Mucosa of descending colon (tissue), 3 donors: ENCODE results near the gene RASSF5. TPM values are rescaled to one million over a fixed set of nuclear protein-coding genes. Genes with fewer than 3 reads are reported as not detected.

Experiments used
- ATAC-seq: fragments of 200-7000 bp; cut with Tn5 transposase; one replicate; pipeline ENCODE4 v1.9.1; 2020; ENCODE audit warnings: mild to moderate bottlenecking, moderate library complexity
- DNase-seq, 3 donors: peaks; one replicate each; pipeline ENCODE4 v3.0.0-alpha.2; 2020
- H3K36me3 ChIP-seq: fragments of 200-600 bp; one replicate; pipeline ENCODE4 v1.8.0; 2021; ENCODE audit warnings: low read depth, mild to moderate bottlenecking
- H3K4me1 ChIP-seq: fragments of 200-600 bp; one replicate; pipeline ENCODE4 v1.8.0; 2021; ENCODE audit warnings: low read depth, mild to moderate bottlenecking
- H3K4me3 ChIP-seq: fragments of 200-600 bp; one replicate; pipeline ENCODE4 v1.8.0; 2021; ENCODE audit warnings: mild to moderate bottlenecking
- H3K9me3 ChIP-seq: fragments of 200-600 bp; one replicate; pipeline ENCODE4 v1.8.0; 2021; ENCODE audit warnings: mild to moderate bottlenecking
- CTCF ChIP-seq: fragments of 200-600 bp; IDR thresholded peaks from one replicate; pipeline ENCODE4 v1.8.0; 2022; ENCODE audit warnings: antibody characterized with exemption, mild to moderate bottlenecking
- intact Hi-C, 2 donors: fragments of 100-400 bp; cut with DNase I in 1 of 2; cut with micrococcal nuclease in 1 of 2; formaldehyde crosslinking; loops; one replicate each; pipeline versions ENCODE4 v1.11.0 to v1.11.1; 2022; cut with DNase I, micrococcal nuclease
- total RNA-seq, 3 donors: library from RNA; stranded (reverse); fragmentation: NEBNext Ultra II Directional in 2 of 3; extraction: Animal tissue kit (Norgen Biotek cat#: 25700) in 2 of 3; gene quantifications; one replicate each; pipeline versions ENCODE4 v1.2.1 to v1.2.4, GENCODE V29; 2021 to 2023
- donor health status: DM: no; HTN: no; CAD: no; lungs with moderate emphysema.
- donor health status: DM: no; HTN: no; CAD: no.
- donor health status: DM: no; HTN: yes; CAD: no.

RASSF5 gene
- total RNA-seq, 3 donors from 2014 or later = 5.3 to 7.6 (median 5.8) TPM

GRCh38 chr1:206588492-206588891 is 81.2 kb downstream of the RASSF5 start:
- Histone ChIP-seq H3K4me3 (no peak overlapping the region), H3K9me3 (no peaks in the 10 kb centered on the region), H3K36me3 (peaks cover 7% of the 10 kb centered on the region), H3K4me1 (peaks cover 4% of the 10 kb centered on the region)
- no peak for TF ChIP-seq CTCF
- ATAC-seq (no peak), DNase-seq (no peak)
- intact Hi-C loops = no loop called here

- ATAC-seq (peak; percentile 31), DNase-seq (peak in 1 of 3 donors; percentile 28)
- Histone ChIP-seq H3K9me3 (no peaks in the 10 kb centered on the region), H3K4me3 (no peak overlapping the region), H3K36me3 (peaks cover 7% of the 10 kb centered on the region), H3K4me1 (peaks cover 4% of the 10 kb centered on the region)
- no peak for TF ChIP-seq CTCF
- intact Hi-C loops = no loop called here
These were observed 81.9 kb downstream of the RASSF5 start for GRCh38 chr1:206589206-206589605.

GRCh38 chr1:206590025-206590758 is 82.9 kb downstream of the RASSF5 start:
- H3K9me3 ChIP-seq = no peaks in the 10 kb centered on the region
- DNase-seq (no peak), ATAC-seq (peak; percentile 56)
- intact Hi-C loops = loop anchor here in 1 of 2 donors (10.0 kb wide), 1 partner anchor 55 kb away; no protein-coding TSS in a partner anchor
- H3K4me3 ChIP-seq = no peak overlapping the region
- TF ChIP-seq CTCF = no peak
- H3K4me1 ChIP-seq = peaks cover 4% of the 10 kb centered on the region
- peaks cover 7% of the 10 kb centered on the region for H3K36me3 ChIP-seq

GRCh38 chr1:206591226-206591625 is 83.9 kb downstream of the RASSF5 start:
- TF ChIP-seq CTCF = no peak
- no peak overlapping the region for H3K4me3 ChIP-seq
- no peak for ATAC-seq
- H3K36me3 ChIP-seq = peaks cover 7% of the 10 kb centered on the region
- H3K9me3 ChIP-seq = no peaks in the 10 kb centered on the region
- intact Hi-C loops = loop anchor here in 1 of 2 donors (10.0 kb wide), 1 partner anchor 56 kb away; no protein-coding TSS in a partner anchor
- peaks cover 4% of the 10 kb centered on the region for H3K4me1 ChIP-seq
- DNase-seq = no peak

- no peak for TF ChIP-seq CTCF
- intact Hi-C loops = loop anchor here in 1 of 2 donors (10.0 kb wide), 1 partner anchor 57 kb away; no protein-coding TSS in a partner anchor
- no peak for DNase-seq
- Histone ChIP-seq H3K36me3 (peaks cover 12% of the 10 kb centered on the region), H3K9me3 (no peaks in the 10 kb centered on the region), H3K4me1 (peaks cover 4% of the 10 kb centered on the region), H3K4me3 (no peak overlapping the region)
- ATAC-seq = no peak
These were observed 84.4 kb downstream of the RASSF5 start for GRCh38 chr1:206591696-206592095.
